AG10803 (cell line): ENCODE data around the gene CCNJL.

Source experiments
- DNase-seq: peaks from one replicate; pipeline ENCODE4 v3.0.0; 2010; ENCODE audit warnings: low read depth
- H3K4me3 ChIP-seq: 2 replicates; pipeline ENCODE4 v1.5.1; 2011; ENCODE audit warnings: mild to moderate bottlenecking, low read length, control low read depth
- TF ChIP-seq, protein P1 (sequence below): conservative IDR thresholded peaks from 2 replicates; pipeline ENCODE4 v1.5.1; 2011; ENCODE audit warnings: mild to moderate bottlenecking, low read length, control low read depth, inconsistent platforms

Gene CCNJL

DNA sequence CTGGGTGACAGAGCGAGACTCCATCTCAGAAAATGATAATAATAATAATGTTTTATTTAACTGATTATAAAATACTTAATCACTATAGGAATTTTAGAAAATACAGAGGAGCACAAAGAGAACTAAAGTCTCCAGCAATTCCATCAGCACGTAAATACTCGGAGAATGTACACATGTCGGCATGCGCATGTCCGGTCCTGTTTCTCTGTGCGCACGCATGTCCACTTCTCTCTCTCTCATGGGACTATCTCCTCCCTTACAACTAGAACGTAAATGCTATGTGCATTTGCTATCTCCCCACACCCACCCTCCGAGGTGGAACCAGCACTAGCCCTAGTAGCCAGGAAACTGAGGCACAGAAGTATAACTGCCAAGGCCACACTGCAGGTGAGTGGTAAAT lies 19.0 kb downstream of the CCNJL start:
- TF ChIP-seq, protein P1, sequence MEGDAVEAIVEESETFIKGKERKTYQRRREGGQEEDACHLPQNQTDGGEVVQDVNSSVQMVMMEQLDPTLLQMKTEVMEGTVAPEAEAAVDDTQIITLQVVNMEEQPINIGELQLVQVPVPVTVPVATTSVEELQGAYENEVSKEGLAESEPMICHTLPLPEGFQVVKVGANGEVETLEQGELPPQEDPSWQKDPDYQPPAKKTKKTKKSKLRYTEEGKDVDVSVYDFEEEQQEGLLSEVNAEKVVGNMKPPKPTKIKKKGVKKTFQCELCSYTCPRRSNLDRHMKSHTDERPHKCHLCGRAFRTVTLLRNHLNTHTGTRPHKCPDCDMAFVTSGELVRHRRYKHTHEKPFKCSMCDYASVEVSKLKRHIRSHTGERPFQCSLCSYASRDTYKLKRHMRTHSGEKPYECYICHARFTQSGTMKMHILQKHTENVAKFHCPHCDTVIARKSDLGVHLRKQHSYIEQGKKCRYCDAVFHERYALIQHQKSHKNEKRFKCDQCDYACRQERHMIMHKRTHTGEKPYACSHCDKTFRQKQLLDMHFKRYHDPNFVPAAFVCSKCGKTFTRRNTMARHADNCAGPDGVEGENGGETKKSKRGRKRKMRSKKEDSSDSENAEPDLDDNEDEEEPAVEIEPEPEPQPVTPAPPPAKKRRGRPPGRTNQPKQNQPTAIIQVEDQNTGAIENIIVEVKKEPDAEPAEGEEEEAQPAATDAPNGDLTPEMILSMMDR: no peak
- H3K4me3 ChIP-seq: no peak overlapping the region
- DNase-seq: no peak

DNA sequence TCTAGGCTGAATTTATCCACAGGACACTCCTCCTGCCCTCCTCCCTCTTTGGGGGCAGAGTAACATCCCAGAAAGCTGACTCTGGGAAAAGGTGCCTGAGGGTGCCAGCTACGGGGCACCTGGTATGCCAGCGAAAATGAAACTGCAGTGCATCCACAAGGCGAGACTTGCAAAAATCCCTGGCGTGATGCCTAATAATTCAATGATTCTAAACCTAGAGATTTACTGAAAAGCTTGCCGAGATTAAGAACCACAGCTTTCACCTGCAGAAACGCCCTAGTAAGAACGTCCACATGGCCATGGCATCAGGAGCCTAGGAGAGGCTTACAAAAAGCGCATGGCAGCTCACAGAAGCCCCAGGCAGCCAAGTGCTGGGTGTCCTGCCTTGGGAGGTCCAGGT lies 20.9 kb downstream of the CCNJL start:
- TF ChIP-seq, protein P1: no peak
- H3K4me3 ChIP-seq: no peak overlapping the region
- DNase-seq: no peak

DNA sequence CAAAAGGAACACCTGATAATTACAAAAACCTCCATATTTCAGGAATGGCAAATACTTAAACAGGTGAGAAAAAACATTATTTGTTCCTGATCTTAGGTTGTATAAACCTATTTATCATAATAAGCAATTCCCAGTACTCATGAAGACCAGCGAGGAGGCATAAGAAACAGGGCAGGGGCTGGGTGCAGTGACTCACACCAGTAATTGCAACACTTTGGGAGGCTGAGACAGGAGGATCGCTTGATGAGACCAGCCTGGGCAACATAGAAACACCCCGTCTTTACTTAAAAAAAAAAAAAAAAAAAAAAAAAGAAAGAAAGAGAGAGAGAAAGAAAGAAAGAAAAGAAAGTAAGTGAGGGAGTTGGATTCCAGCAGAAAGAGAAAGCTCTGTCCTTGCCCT lies 21.6 kb downstream of the CCNJL start:
- DNase-seq: no peak
- H3K4me3 ChIP-seq: no peak overlapping the region
- TF ChIP-seq, protein P1: no peak

DNA sequence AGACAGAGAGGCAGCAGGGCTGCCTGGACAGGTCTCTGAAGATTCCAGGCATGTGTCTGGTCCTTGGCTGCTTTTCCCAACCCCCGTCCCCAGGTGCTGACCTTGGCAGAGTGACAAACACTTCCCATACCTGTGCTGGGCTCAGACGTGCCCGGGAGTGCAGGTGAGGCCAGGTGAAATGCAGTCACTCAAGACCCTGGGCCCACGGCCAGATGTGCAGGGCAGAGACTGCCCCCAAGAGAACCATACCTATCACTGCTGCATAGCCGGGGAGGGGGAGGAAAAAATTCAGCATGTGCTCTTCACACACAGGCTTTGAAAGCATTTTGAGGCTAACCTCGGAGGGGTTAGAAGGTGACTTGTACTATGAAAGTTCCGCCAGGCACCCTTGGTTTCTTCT lies 22.6 kb downstream of the CCNJL start:
- DNase-seq: no peak
- TF ChIP-seq, protein P1: no peak
- no peak overlapping the region for H3K4me3 ChIP-seq

DNA sequence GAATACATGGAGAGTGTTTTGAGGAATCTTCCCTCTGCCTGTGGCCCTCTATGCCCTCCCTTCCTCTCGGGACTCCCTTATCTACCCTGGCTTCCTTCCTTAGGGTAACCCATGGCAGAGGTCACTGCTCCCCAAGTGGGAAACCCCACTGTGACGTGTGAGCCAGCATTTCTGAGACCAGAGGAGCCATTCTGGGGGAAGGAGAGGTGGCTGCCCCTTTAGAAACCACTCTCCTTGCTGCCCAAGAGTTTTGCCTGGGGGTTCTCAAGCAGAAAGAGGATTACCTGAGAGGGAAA lies 23.1 kb downstream of the CCNJL start:
- DNase-seq: no peak
- H3K4me3 ChIP-seq: no peak overlapping the region
- TF ChIP-seq, protein P1: no peak

DNA sequence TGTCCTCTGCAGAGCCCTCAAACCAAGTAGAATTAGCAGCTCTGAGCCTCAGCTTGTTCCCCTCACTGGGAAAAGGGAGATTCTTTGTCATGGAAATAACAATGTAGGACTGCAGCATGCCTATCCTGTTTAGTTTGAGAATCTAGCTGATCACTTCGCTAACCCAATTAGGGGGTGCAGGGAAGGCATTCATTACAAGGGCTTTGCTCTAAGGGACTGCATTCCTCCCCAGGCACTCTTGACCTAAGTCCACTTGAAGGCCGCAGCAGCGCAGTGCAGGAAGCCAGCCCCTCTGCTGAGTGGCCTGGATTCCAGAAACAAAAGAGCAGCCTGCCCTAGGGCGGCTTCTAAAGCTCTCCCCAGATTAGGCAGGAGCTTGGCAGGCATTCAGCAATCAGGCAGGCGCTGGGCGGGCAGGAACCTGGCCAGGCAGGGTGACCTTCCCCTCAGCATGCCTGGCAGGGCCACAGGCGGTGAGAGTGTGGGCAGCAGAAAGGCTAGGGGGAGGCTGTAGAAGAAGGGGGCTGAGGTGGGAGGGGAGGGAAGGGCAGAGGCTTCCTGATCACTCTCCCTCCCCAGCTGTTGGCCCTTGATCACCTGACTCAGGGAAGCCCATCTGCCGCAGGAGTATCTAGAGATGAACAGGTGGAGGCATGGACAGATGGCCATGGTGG lies 24.8 kb downstream of the CCNJL start:
- no peak for DNase-seq
- TF ChIP-seq, protein P1: no peak
- H3K4me3 ChIP-seq: no peak overlapping the region

DNA sequence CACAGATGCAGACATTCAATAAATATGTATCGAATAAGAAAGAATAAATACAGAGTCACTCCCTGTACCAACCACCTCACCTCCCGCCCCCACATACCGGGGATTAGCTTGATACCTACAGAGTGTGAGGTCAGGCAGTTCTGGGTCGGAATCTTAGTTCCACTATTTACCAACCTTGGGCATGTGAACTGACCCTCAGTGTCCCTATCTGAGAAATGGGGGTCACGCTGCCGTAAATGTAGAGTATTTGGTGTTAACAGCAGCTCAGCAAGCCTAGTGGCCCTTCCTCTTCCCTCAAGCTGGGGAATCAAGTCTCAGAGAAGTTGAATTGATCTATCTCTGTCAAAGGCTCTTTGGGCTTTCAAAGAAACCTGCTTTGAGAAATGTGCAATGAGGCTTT lies 25.4 kb downstream of the CCNJL start:
- TF ChIP-seq, protein P1: no peak
- no peak for DNase-seq
- H3K4me3 ChIP-seq: no peak overlapping the region
